Heart right ventricle (tissue), 16 donors: Measurements from ENCODE around the gene LARGE1. TPM values are rescaled to one million over a fixed set of nuclear protein-coding genes. Genes with fewer than 3 reads are reported as not detected.

Experiments
- ATAC-seq, 8 donors: fragments of 200-7000 bp; cut with Tn5 transposase; one replicate each; pipeline ENCODE4 v1.9.1; 2020; ENCODE audit warnings: mild to moderate bottlenecking in 8 of 8, moderate library complexity in 8 of 8, moderate number of reproducible peaks in 1 of 8
- DNase-seq, 2 donors: peaks; one replicate each; pipeline ENCODE4 v3.0.0-alpha.2; 2020
- H3K27ac ChIP-seq, 10 donors: fragments of 200-600 bp; sonication (generic) in 2 of 10; one replicate each; pipeline versions ENCODE4 v1.5.0 to v1.8.0; 2020 to 2022; ENCODE audit warnings: mild to moderate bottlenecking in 3 of 10
- H3K27me3 ChIP-seq, 7 donors: fragments of 200-600 bp; one replicate each; pipeline ENCODE4 v1.8.0; 2021 to 2022; ENCODE audit warnings: mild to moderate bottlenecking in 2 of 7
- H3K36me3 ChIP-seq, 9 donors: fragments of 200-600 bp; sonication (generic) in 1 of 9; one replicate each; pipeline versions ENCODE4 v1.5.0 to v1.8.0; 2020 to 2022; ENCODE audit warnings: mild to moderate bottlenecking in 2 of 9
- H3K4me1 ChIP-seq, 9 donors: fragments of 200-600 bp; sonication (generic) in 1 of 9; one replicate each; pipeline versions ENCODE4 v1.5.0 to v1.8.0; 2020 to 2022; ENCODE audit warnings: mild to moderate bottlenecking in 4 of 9
- H3K4me3 ChIP-seq, 10 donors: fragments of 200-600 bp; sonication (generic) in 2 of 10; one replicate each; pipeline versions ENCODE4 v1.5.0 to v1.8.0; 2020 to 2022; ENCODE audit warnings: mild to moderate bottlenecking in 7 of 10, moderate library complexity in 2 of 10
- H3K9me3 ChIP-seq, 11 donors: fragments of 200-600 bp in 10 of 11; sonication (generic) in 2 of 11; one replicate each; pipeline versions ENCODE4 v1.5.0 to v1.8.0; 2013 to 2022; ENCODE audit warnings: mild to moderate bottlenecking in 2 of 11, control low read depth in 1 of 11, moderate library complexity in 1 of 11
- WGBS, 2 donors: extraction: QIAGEN DNeasy Blood & Tissue Kit; methylation state at CpG; one replicate each; pipeline ENCODE4 v1.1.7; 2013; ENCODE audit warnings: inconsistent platforms in 1 of 2; 5-methylcytosine and 5-hydroxymethylcytosine counted together
- intact Hi-C, 10 donors: fragments of 100-400 bp; cut with DNase I; formaldehyde crosslinking; loops; one replicate each; pipeline versions ENCODE4 v1.11.1 to v1.14.2; 2022
- polyA plus RNA-seq, 2 donors: library from polyadenylated mRNA; stranded (reverse); fragments of 200-250 nt; gene quantifications; one replicate each; pipeline ENCODE4 v1.2.3, GENCODE V29; 2013
- total RNA-seq, 10 donors: library from RNA; stranded (reverse); fragmentation: NEBNext Ultra II Directional in 3 of 10; extraction: Animal tissue kit (Norgen Biotek cat#: 25700) in 3 of 10; gene quantifications; one replicate each; pipeline versions ENCODE4 v1.2.1 to v1.2.4, GENCODE V29; 2021 to 2023
- TF ChIP-seq, protein P1 (sequence below), 9 donors: fragments of 200-600 bp; sonication (generic) in 2 of 9; IDR thresholded peaks; one replicate each; pipeline versions ENCODE4 v1.5.0 to v1.8.0; 2021 to 2022; ENCODE audit warnings: antibody characterized with exemption in 9 of 9, mild to moderate bottlenecking in 5 of 9, moderate library complexity in 1 of 9
- donor health status: Arrhythmogenic right ventricular cardiomyopathy.
- donor health status: ischemic (EF 13 %, LVEDD 7.1; RV severe dilation, severe dysfunction).
- donor health status: healthy with polysubstance abuse.
- donor health status: DM: no; HTN: yes; CAD: no.
- donor health status: DM: no; HTN: no; CAD: no.
- donor health status: ischemic (EF 25% LVEDD 6.9; RV normal size, moderate dysfunction).
- donor health status: ischemic (EF 25% LVEDD 5.7; RV mildly dilated, moderate dysfunction).
- donor health status: healthy.
- donor health status: DM: yes; HTN: yes; CAD: no.
- donor health status: Ischemic cardiomyopathy.
- donor health status: ischemic (EF 35%, LVEDD 5.7; RV mildly dilated, moderate dysfunction).
- donor health status: nonischemic (EF 11% LVEDD 7.7; RV severe dilation, severe dysfunction).
- donor health status: DM: yes; HTN: yes; CAD: no.
- donor health status: PGD.
- donor health status: ischemic (EF 29% LVEDD 5.4; RV normal size, mild dysfunction).
- donor health status: nonischemic (EF 23%, LVEDD 6.1; RV moderate dilation, normal function).

The LARGE1 gene
- total and polyA plus RNA-seq, 12 donors = 33.7 to 184 (median 144) TPM

DNA sequence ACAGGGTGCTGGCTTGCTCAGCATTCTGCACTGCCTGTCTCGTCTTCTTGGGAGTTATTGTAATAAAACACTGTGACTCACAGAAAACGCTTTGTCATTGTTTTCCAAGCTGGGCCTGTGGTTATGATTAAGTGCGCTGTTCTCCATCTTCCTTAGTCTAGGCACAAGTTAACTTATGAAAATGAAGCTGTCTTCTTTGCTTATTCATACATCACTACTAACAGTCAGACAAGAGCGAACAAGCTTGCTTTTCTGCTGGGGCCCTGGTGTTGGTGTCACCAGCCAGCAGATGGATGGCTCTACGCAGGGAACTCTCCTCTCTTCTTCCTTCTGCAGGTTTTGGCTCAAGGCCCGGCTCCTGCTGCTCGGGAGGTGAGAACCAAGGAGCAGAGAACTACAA lies 482.0 kb downstream of the LARGE1 start:
- Histone ChIP-seq H3K27me3 (no peaks in the 10 kb centered on the region), H3K4me3 (no peak overlapping the region), H3K4me1 (peaks cover 0 to 16% (median 3%) of the 10 kb centered on the region in 9 donors), H3K27ac (no peak overlapping the region), H3K36me3 (no peaks in the 10 kb centered on the region), H3K9me3 (no peaks in the 10 kb centered on the region)
- intact Hi-C loops = no loop called here
- no peak for ATAC-seq
- TF ChIP-seq, protein P1, sequence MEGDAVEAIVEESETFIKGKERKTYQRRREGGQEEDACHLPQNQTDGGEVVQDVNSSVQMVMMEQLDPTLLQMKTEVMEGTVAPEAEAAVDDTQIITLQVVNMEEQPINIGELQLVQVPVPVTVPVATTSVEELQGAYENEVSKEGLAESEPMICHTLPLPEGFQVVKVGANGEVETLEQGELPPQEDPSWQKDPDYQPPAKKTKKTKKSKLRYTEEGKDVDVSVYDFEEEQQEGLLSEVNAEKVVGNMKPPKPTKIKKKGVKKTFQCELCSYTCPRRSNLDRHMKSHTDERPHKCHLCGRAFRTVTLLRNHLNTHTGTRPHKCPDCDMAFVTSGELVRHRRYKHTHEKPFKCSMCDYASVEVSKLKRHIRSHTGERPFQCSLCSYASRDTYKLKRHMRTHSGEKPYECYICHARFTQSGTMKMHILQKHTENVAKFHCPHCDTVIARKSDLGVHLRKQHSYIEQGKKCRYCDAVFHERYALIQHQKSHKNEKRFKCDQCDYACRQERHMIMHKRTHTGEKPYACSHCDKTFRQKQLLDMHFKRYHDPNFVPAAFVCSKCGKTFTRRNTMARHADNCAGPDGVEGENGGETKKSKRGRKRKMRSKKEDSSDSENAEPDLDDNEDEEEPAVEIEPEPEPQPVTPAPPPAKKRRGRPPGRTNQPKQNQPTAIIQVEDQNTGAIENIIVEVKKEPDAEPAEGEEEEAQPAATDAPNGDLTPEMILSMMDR (IDR thresholded peaks at IDR 0.05) = no peak
- DNase-seq = no peak
- WGBS, 2 donors = 68 to 77% methylated on average over 7 of the region's 7 CpGs

DNA sequence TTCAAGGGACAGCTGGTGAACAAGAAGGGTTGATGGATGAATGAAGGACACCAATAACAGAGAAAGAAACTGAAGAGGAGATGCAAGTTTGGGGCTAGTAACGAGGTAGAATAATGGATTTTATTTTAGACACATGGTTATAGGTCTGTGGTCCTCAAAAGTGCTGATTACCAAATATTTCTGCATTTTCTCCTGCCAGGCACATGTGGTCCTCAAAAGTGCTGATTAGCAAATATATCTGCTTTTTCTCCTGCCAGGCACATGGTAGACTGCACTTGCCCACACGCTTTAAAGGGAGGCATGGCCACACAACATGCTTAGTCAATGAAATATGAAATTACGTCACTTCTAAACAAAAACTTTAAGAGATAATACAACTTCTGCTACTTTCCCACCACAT lies 489.0 kb downstream of the LARGE1 start:
- H3K9me3 ChIP-seq = no peaks in the 10 kb centered on the region
- no peak overlapping the region for H3K27ac ChIP-seq
- H3K36me3 ChIP-seq = peaks cover 0 to 19% (median 0%) of the 10 kb centered on the region in 9 donors
- no peaks in the 10 kb centered on the region for H3K27me3 ChIP-seq
- peaks cover 0 to 16% (median 5%) of the 10 kb centered on the region in 9 donors for H3K4me1 ChIP-seq
- TF ChIP-seq, protein P1 (IDR thresholded peaks at IDR 0.05) = no peak
- no peak for DNase-seq
- intact Hi-C loops = no loop called here
- no peak for ATAC-seq
- H3K4me3 ChIP-seq = no peak overlapping the region
- WGBS, 2 donors = 97 to 98% methylated on average over 3 of the region's 3 CpGs

DNA sequence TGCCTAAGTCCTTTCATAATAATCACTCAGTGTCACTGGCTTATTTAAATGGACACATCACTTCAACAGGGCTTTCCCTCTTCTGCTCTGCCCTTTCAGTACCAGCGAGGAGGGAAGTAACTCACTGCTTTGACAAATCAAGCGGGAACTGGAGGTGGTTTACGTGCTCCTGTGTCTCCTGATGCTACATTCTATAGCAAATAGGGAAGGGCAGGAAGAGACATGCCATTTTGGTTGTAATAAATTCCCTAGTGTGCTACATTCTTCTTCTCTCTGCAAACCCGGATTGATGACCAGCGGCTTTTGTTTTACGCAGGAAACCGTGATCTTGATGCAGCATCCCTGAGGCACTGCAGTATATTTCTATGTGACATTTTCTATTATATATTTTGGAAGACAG lies 491.0 kb downstream of the LARGE1 start:
- no peaks in the 10 kb centered on the region for H3K9me3 ChIP-seq
- WGBS, 2 donors = 87 to 97% methylated on average over 7 of the region's 7 CpGs
- no peaks in the 10 kb centered on the region for H3K27me3 ChIP-seq
- peaks cover 0 to 19% (median 0%) of the 10 kb centered on the region in 9 donors for H3K36me3 ChIP-seq
- TF ChIP-seq, protein P1 (IDR thresholded peaks at IDR 0.05) = no peak
- intact Hi-C loops = no loop called here
- H3K4me3 ChIP-seq = no peak overlapping the region
- no peak for ATAC-seq
- no peak for DNase-seq
- no peak overlapping the region for H3K27ac ChIP-seq
- H3K4me1 ChIP-seq = peaks cover 0 to 11% (median 5%) of the 10 kb centered on the region in 9 donors

DNA sequence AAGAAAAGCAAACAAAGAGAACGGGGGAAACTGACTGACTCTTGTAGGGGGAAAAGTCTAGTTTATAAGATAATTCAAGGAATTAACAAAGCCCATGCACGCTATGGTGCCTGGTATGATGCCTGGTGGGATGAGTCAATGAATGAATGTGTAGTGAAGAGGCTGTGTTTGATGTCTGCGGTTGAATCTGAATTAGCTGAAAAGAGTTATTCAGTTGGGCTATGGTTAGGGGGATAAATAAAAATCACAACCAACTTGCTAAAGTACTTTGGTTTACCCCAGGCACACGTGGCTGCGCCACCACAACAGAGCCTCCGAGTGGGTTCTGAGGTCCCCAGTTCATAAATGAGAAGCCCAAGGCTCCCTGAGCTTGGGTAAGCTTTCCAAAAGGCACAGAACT lies 492.8 kb downstream of the LARGE1 start:
- TF ChIP-seq, protein P1 (IDR thresholded peaks at IDR 0.05) = no peak
- Histone ChIP-seq H3K9me3 (no peaks in the 10 kb centered on the region), H3K36me3 (peaks cover 0 to 19% (median 0%) of the 10 kb centered on the region in 9 donors), H3K27me3 (no peaks in the 10 kb centered on the region), H3K27ac (no peak overlapping the region), H3K4me1 (peaks cover 0 to 11% (median 5%) of the 10 kb centered on the region in 9 donors), H3K4me3 (no peak overlapping the region)
- WGBS, 2 donors = 93 to 97% methylated on average over 6 of the region's 6 CpGs
- DNase-seq (no peak), ATAC-seq (no peak)
- intact Hi-C loops = no loop called here
